Measurements from ENCODE around the gene GBA2. TPM values are rescaled to one million over a fixed set of nuclear protein-coding genes. Genes with fewer than 3 reads are reported as not detected.

The GBA2 gene
- total and polyA plus RNA-seq, 2 donors (not counting 3 experiments of a cell fraction or from before 2014, with no cell fraction given): 110 to 158 TPM

- Histone ChIP-seq H3K4me2 (ENCODE audit: insufficient read depth, low read length) (no peak overlapping the region), H3K9me3 (replicated peaks; ENCODE audit: control insufficient read depth, insufficient read depth, low read length) (no peaks in the 10 kb centered on the region), H3K79me2 (ENCODE audit: control insufficient read depth, insufficient read depth, low read length) (no peaks in the 10 kb centered on the region), H3K4me3 (replicated peaks in 1 of 3; ENCODE audit: insufficient read depth in 1 of 3, low read depth in 1 of 3, low read length in 3 of 3) (no peak overlapping the region), H3K27me3 (ENCODE audit: control insufficient read depth in 2 of 2, insufficient read depth in 2 of 2, low read length in 2 of 2) (no peaks in the 10 kb centered on the region), H3K9me1 (replicated peaks; ENCODE audit: control insufficient read depth, extremely low read depth, insufficient read depth, low read length) (no peaks in the 10 kb centered on the region), H3K9ac (replicated peaks; ENCODE audit: extremely low read depth, insufficient read depth, low read length) (no peak overlapping the region), H3K27ac (ENCODE audit: insufficient read depth, low read depth, low read length) (no peak overlapping the region), H3K4me1 (ENCODE audit: control insufficient read depth, extremely low read depth, insufficient read depth, low read length) (peaks cover 4% of the 10 kb centered on the region), H3K36me3 (ENCODE audit: control insufficient read depth in 2 of 2, extremely low read depth in 1 of 2, insufficient read depth in 2 of 2, low read length in 2 of 2) (peaks cover 41 to 46% of the 10 kb centered on the region in 2 experiments), H2AFZ (ENCODE audit: low read depth, low read length) (no peak overlapping the region), H4K20me1 (replicated peaks; ENCODE audit: control insufficient read depth, extremely low read depth, insufficient read depth, low read length) (no peaks in the 10 kb centered on the region)
- BruUV-seq (replicated peaks): no TSS peak
- TF ChIP-seq MAX (IDR thresholded peaks at IDR 0.05; ENCODE audit: insufficient read depth, insufficient read length) (no peak), POLR2AphosphoS5 (IDR thresholded peaks at IDR 0.05; ENCODE audit: insufficient read depth, low read depth, low read length) (no peak), GATA2 (IDR thresholded peaks at IDR 0.05; ENCODE audit: insufficient read depth, insufficient read length, low read depth, low read length) (no peak), EZH2 (IDR thresholded peaks at IDR 0.05; ENCODE audit: borderline replicate concordance, low read depth, low read length, severe bottlenecking) (no peak), CTCF (IDR thresholded peaks at IDR 0.05; ENCODE audit: extremely low read depth in 1 of 2, insufficient read depth in 1 of 2, low read depth in 1 of 2, low read length in 2 of 2) (no peak), JUN (IDR thresholded peaks at IDR 0.05; ENCODE audit: borderline replicate concordance, insufficient read depth, insufficient read length, low read depth) (no peak), MYC (IDR thresholded peaks at IDR 0.05; ENCODE audit: low read depth, low read length) (no peak), POLR2A (IDR thresholded peaks at IDR 0.05; ENCODE audit: low read depth, low read length) (no peak), FOS (IDR thresholded peaks at IDR 0.05; ENCODE audit: borderline replicate concordance, insufficient read depth, low read length) (no peak)
- ChIA-PET CTCF (interaction anchor here (0.9 to 13.5 kb wide), 30 partner anchors 8 to 215 kb away, joined by 3 to 227 read pairs (median 8); partner anchors contain the start of genes ARHGEF39, CCDC107, CREB3 and RMRP), POLR2A (interaction anchor here (1.4 kb wide), 1 partner anchor 32 kb away, joined by 6 read pairs; no protein-coding TSS in a partner anchor)
- intact Hi-C loops (cut with micrococcal nuclease): loop anchor here (1.0 kb wide), 2 partner anchors 38 to 49 kb away; partner anchors contain the start of genes CCDC107 and RMRP
- no peak for FAIRE-seq
- dilution Hi-C loops (cut with MboI; ENCODE audit: extremely low pct_ligation_motif_present, low sequenced_read_pairs): no loop called here
- no peak for DNase-seq (ENCODE audit: low read depth, low spot score)
These were observed 53.1 kb downstream of the GBA2 start for GRCh38 chr9:35695943-35696401.
